Suprapubic skin (tissue), 4 donors: ENCODE results near the gene SLC46A1. TPM values are rescaled to one million over a fixed set of nuclear protein-coding genes. Genes with fewer than 3 reads are reported as not detected.

ENCODE experiments used
- DNase-seq, 2 donors: peaks; one replicate each; pipeline ENCODE4 v3.0.0-alpha.2; 2019; ENCODE audit warnings: low spot score in 2 of 2
- H3K27ac ChIP-seq: fragments of 200-600 bp; sonication (generic); one replicate; pipeline ENCODE4 v1.5.1; 2019
- H3K27me3 ChIP-seq: fragments of 200-600 bp; sonication (generic); one replicate; pipeline ENCODE4 v1.5.1; 2019
- H3K36me3 ChIP-seq: fragments of 200-600 bp; sonication (generic); one replicate; pipeline ENCODE4 v1.5.1; 2019
- H3K4me1 ChIP-seq: fragments of 200-600 bp; sonication (generic); one replicate; pipeline ENCODE4 v1.5.1; 2019
- H3K4me3 ChIP-seq: fragments of 200-600 bp; sonication (generic); one replicate; pipeline ENCODE4 v1.5.1; 2019; ENCODE audit warnings: mild to moderate bottlenecking
- H3K9me3 ChIP-seq: fragments of 200-600 bp; sonication (generic); one replicate; pipeline ENCODE4 v1.5.1; 2019
- CTCF ChIP-seq, 2 donors: fragments of 200-600 bp in 1 of 2; fragments of 450-650 bp in 1 of 2; sonication (generic) in 1 of 2; IDR thresholded peaks; one replicate each; pipeline ENCODE4 v1.5.1; 2016 to 2019; ENCODE audit warnings: antibody characterized with exemption in 2 of 2, mild to moderate bottlenecking in 1 of 2, moderate library complexity in 1 of 2
- EP300 ChIP-seq: sonication (generic); formaldehyde crosslinking; IDR thresholded peaks from one replicate; pipeline ENCODE4 v1.6.1; 2017; ENCODE audit warnings: antibody characterized with exemption
- POLR2A ChIP-seq, 2 donors: fragments of 450-650 bp; IDR thresholded peaks; one replicate each; pipeline ENCODE4 v1.6.1; 2017; ENCODE audit warnings: antibody characterized with exemption in 2 of 2, mild to moderate bottlenecking in 2 of 2, moderate library complexity in 2 of 2
- POLR2AphosphoS5 ChIP-seq, 3 donors: sonication (generic); formaldehyde crosslinking; IDR thresholded peaks; one replicate each; pipeline ENCODE4 v1.6.1; 2017; ENCODE audit warnings: antibody characterized with exemption in 3 of 3
- WGBS: methylation state at CpG from one replicate; pipeline ENCODE4 v1.1.5; 2018; 5-methylcytosine and 5-hydroxymethylcytosine counted together
- total RNA-seq, 4 donors: library from RNA; depleted of rRNA; stranded (reverse); fragments of >200 nt; gene quantifications; one replicate each; pipeline ENCODE4 v1.1.0, GENCODE V29; 2016

SLC46A1 gene
- total RNA-seq, 4 donors from 2014 or later = 2.1 to 8.5 (median 3.5) TPM

- no peak overlapping the region for H3K4me3 ChIP-seq
- H3K27ac ChIP-seq = no peak overlapping the region
- peaks cover 30% of the 10 kb centered on the region for H3K4me1 ChIP-seq
- no peak for DNase-seq
- no peaks in the 10 kb centered on the region for H3K27me3 ChIP-seq
- WGBS = 93% methylated on average over 23 of the region's 23 CpGs
- H3K36me3 ChIP-seq = peaks cover 10% of the 10 kb centered on the region
- no peaks in the 10 kb centered on the region for H3K9me3 ChIP-seq
- TF ChIP-seq POLR2AphosphoS5 (IDR thresholded peaks at IDR 0.05) = no peak
- TF ChIP-seq CTCF (IDR thresholded peaks at IDR 0.05) = no peak
- TF ChIP-seq EP300 = no peak
- TF ChIP-seq POLR2A (IDR thresholded peaks at IDR 0.05) = no peak
These were observed 36.9 kb downstream of the SLC46A1 start for GRCh38 chr17:28368915-28369683.

- H3K27ac ChIP-seq = no peak overlapping the region
- no peaks in the 10 kb centered on the region for H3K9me3 ChIP-seq
- DNase-seq = no peak
- no peak for TF ChIP-seq POLR2AphosphoS5 (IDR thresholded peaks at IDR 0.05)
- no peak for TF ChIP-seq EP300
- no peak for TF ChIP-seq CTCF (IDR thresholded peaks at IDR 0.05)
- no peak for TF ChIP-seq POLR2A (IDR thresholded peaks at IDR 0.05)
- H3K27me3 ChIP-seq = no peaks in the 10 kb centered on the region
- H3K36me3 ChIP-seq = peaks cover 17% of the 10 kb centered on the region
- 100% methylated on average over 4 of the region's 5 CpGs for WGBS
- H3K4me1 ChIP-seq = peaks cover 30% of the 10 kb centered on the region
- H3K4me3 ChIP-seq = no peak overlapping the region
These were observed 37.6 kb downstream of the SLC46A1 start for GRCh38 chr17:28368306-28368831.

DNA sequence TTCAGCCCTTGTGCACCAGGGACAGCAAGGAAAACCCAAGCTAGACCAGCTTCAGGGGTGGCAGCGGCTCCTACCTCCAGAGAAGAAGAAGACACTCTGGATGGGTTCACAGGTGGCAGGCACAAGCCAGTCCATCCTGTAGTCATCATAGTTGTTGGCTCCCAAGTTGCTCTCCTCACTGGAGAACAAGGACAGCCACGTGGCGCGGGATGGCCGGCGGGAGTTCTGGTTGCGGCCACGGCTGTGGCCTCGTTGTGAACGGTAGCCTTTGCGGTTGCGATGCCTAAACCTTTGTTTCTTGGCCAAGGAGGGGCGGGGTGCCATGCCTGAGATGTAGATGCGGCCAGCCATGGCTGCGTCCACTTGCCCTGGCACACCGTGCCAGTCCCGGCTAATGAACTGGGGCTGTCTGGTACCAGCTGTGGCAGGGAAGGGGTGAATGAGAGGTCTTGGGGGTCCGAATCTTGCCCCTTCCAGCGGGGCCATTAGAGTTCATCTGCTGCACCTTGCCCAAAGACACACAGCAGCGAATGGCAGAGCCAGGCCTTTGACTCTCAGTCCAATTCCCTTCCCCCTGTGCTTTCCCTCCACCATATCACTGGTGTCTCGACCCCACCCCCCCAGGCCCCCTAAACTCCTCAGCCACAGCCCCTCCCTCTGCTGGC lies 38.2 kb downstream of the SLC46A1 start:
- Histone ChIP-seq H3K27me3 (no peaks in the 10 kb centered on the region), H3K27ac (no peak overlapping the region), H3K4me3 (no peak overlapping the region), H3K36me3 (peaks cover 23% of the 10 kb centered on the region), H3K9me3 (no peaks in the 10 kb centered on the region), H3K4me1 (peaks cover 26% of the 10 kb centered on the region)
- TF ChIP-seq POLR2A (IDR thresholded peaks at IDR 0.05) (no peak), EP300 (no peak), CTCF (IDR thresholded peaks at IDR 0.05) (no peak), POLR2AphosphoS5 (IDR thresholded peaks at IDR 0.05) (no peak)
- 82% methylated on average over 10 of the region's 21 CpGs for WGBS
- no peak for DNase-seq

- TF ChIP-seq EP300 = no peak
- no peak for TF ChIP-seq POLR2AphosphoS5 (IDR thresholded peaks at IDR 0.05)
- no peak for TF ChIP-seq POLR2A (IDR thresholded peaks at IDR 0.05)
- H3K9me3 ChIP-seq = no peaks in the 10 kb centered on the region
- no CpG with 5 or more reads among the region's 1 CpG for WGBS
- no peak for DNase-seq
- H3K27ac ChIP-seq = no peak overlapping the region
- no peaks in the 10 kb centered on the region for H3K27me3 ChIP-seq
- H3K36me3 ChIP-seq = peaks cover 35% of the 10 kb centered on the region
- H3K4me1 ChIP-seq = peaks cover 14% of the 10 kb centered on the region
- no peak overlapping the region for H3K4me3 ChIP-seq
These were observed 39.4 kb downstream of the SLC46A1 start for GRCh38 chr17:28366605-28367004.

DNA sequence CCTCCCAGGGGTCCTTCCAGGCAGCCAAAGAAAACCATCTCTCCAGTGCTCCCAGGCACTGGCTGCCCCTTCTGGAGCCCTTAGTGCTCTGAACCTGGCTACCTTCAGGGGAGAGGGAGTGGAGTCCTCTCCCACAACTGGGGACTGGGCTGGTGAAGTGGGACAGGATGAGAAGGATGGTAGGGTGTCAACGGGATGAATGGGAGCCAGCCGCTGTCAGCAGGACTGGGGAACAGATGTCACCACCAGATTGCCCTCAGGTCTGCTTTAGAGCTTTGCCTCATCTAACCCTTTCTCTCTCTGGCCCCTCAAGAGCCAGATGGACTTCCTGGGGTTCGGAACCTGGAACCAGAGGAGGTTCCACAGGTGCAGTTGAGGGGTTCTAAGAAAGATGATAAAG lies 40.5 kb downstream of the SLC46A1 start:
- TF ChIP-seq CTCF (IDR thresholded peaks at IDR 0.05) (no peak), POLR2A (IDR thresholded peaks at IDR 0.05) (no peak), POLR2AphosphoS5 (IDR thresholded peaks at IDR 0.05) (no peak), EP300 (no peak)
- Histone ChIP-seq H3K27ac (no peak overlapping the region), H3K36me3 (peaks cover 46% of the 10 kb centered on the region), H3K4me3 (no peak overlapping the region), H3K4me1 (peaks cover 4% of the 10 kb centered on the region), H3K27me3 (no peaks in the 10 kb centered on the region), H3K9me3 (no peaks in the 10 kb centered on the region)
- no peak for DNase-seq
- WGBS = 81% methylated on average over 3 of the region's 3 CpGs
